NT2/D1 (cell line): ENCODE results near the gene PHACTR2.

Experiments
- YY1 ChIP-seq: IDR thresholded peaks from 2 replicates; pipeline ENCODE4 v1.6.1; 2011; ENCODE audit not compliant: insufficient read length, insufficient read depth
- ZNF274 ChIP-seq: IDR thresholded peaks from 2 replicates; pipeline ENCODE4 v1.6.1; 2011; ENCODE audit warnings: mild to moderate bottlenecking, low read depth, low read length

- TF ChIP-seq YY1 (no peak), ZNF274 (no peak)
Measured at GRCh38 chr6:143647191-143647590, 30.6 kb upstream of the PHACTR2 start.
